GM18505 (cell line): ENCODE measurements around the gene SPEG.

ENCODE experiments used
- ATAC-seq: cut with Tn5 transposase; IDR thresholded peaks from one replicate; pipeline ENCODE4 v1.9.1; 2021; ENCODE audit not compliant: unreplicated experiment
- POLR2A ChIP-seq: IDR thresholded peaks from 4 replicates; pipeline ENCODE4 v1.6.1; 2011; ENCODE audit warnings: borderline replicate concordance; ENCODE audit not compliant: insufficient read depth, insufficient read length; ENCODE audit errors: extremely low read depth

Gene SPEG

GRCh38 chr2:219470429-219470828 is 35.8 kb downstream of the SPEG start:
- ATAC-seq: no peak

GRCh38 chr2:219471476-219472371 is 37.1 kb downstream of the SPEG start:
- ATAC-seq: no peak
- TF ChIP-seq POLR2A: no peak

More at GRCh38 chr2:219470429-219470828, 35.8 kb downstream of the SPEG start:
- TF ChIP-seq POLR2A: no peak

- no peak for TF ChIP-seq POLR2A
- no peak for ATAC-seq
Observed at GRCh38 chr2:219472629-219473187, 38.1 kb downstream of the SPEG start.

GRCh38 chr2:219473511-219473910 is 38.9 kb downstream of the SPEG start:
- ATAC-seq: no peak
- no peak for TF ChIP-seq POLR2A

GRCh38 chr2:219474285-219475060 is 39.8 kb downstream of the SPEG start:
- no peak for TF ChIP-seq POLR2A
- no peak for ATAC-seq

- no peak for TF ChIP-seq POLR2A
- ATAC-seq: no peak
Observed at GRCh38 chr2:219475278-219475677, 40.6 kb downstream of the SPEG start.

GRCh38 chr2:219475697-219476651 is 41.3 kb downstream of the SPEG start:
- no peak for TF ChIP-seq POLR2A
- ATAC-seq: no peak

GRCh38 chr2:219476652-219477151 is 42.1 kb downstream of the SPEG start:
- TF ChIP-seq POLR2A: no peak
- ATAC-seq: no peak

- no peak for ATAC-seq
Observed at GRCh38 chr2:219477179-219477578, 42.5 kb downstream of the SPEG start.

GRCh38 chr2:219477815-219478214 is 43.2 kb downstream of the SPEG start:
- ATAC-seq: no peak
- no peak for TF ChIP-seq POLR2A

More at GRCh38 chr2:219477179-219477578, 42.5 kb downstream of the SPEG start:
- no peak for TF ChIP-seq POLR2A

GRCh38 chr2:219478916-219479315 is 44.3 kb downstream of the SPEG start:
- no peak for ATAC-seq

GRCh38 chr2:219480004-219480403 is 45.4 kb downstream of the SPEG start:
- no peak for TF ChIP-seq POLR2A
- no peak for ATAC-seq

More at GRCh38 chr2:219478916-219479315, 44.3 kb downstream of the SPEG start:
- TF ChIP-seq POLR2A: no peak
